CD14-positive monocyte (primary cell): ENCODE results near the gene COMT. TPM values are rescaled to one million over a fixed set of nuclear protein-coding genes. Genes with fewer than 3 reads are reported as not detected.

ENCODE experiments used
- DNase-seq, 3 donors: peaks; one replicate each; pipeline ENCODE4 v3.0.0-alpha.2; 2011 to 2022
- H2AFZ ChIP-seq: 2 replicates; pipeline ENCODE4 v1.6.0; 2012; ENCODE audit warnings: mild to moderate bottlenecking, low read depth, low read length, inconsistent platforms; ENCODE audit not compliant: insufficient read depth, poor library complexity, severe bottlenecking
- H3K27ac ChIP-seq, 2 donors: 1 replicate in 1 of 2; 2 replicates in 1 of 2; pipeline ENCODE4 v1.5.1; 2012 to 2013; ENCODE audit warnings: low read length in 2 of 2, control low read depth in 1 of 2, inconsistent platforms in 1 of 2, low read depth in 1 of 2, mild to moderate bottlenecking in 1 of 2
- H3K27me3 ChIP-seq, 2 donors: one replicate each; pipeline versions ENCODE4 v1.6.0 to v1.6.1; 2011 to 2013; ENCODE audit warnings: low read length in 2 of 2; ENCODE audit not compliant: control insufficient read depth in 2 of 2, insufficient read depth in 2 of 2
- H3K36me3 ChIP-seq, 2 donors: replicated peaks in 1 of 2; 1 replicate in 1 of 2; 2 replicates in 1 of 2; pipeline versions ENCODE4 v1.5.1 to v1.6.1; 2012 to 2013; ENCODE audit warnings: low read length in 2 of 2, control low read depth in 1 of 2, inconsistent platforms in 1 of 2, mild to moderate bottlenecking in 1 of 2; ENCODE audit not compliant: insufficient read depth in 2 of 2, control insufficient read depth in 1 of 2
- H3K4me1 ChIP-seq, 2 donors: 1 replicate in 1 of 2; 2 replicates in 1 of 2; pipeline versions ENCODE4 v1.5.1 to v1.6.1; 2012 to 2013; ENCODE audit warnings: low read length in 2 of 2, control low read depth in 1 of 2, inconsistent platforms in 1 of 2, mild to moderate bottlenecking in 1 of 2, moderate library complexity in 1 of 2; ENCODE audit not compliant: insufficient read depth in 2 of 2, control insufficient read depth in 1 of 2
- H3K4me2 ChIP-seq: replicated peaks from 2 replicates; pipeline ENCODE3; 2012; ENCODE audit warnings: low read length, moderate library complexity, mild to moderate bottlenecking; ENCODE audit not compliant: poor library complexity, severe bottlenecking; ENCODE audit errors: extremely low read depth
- H3K4me3 ChIP-seq, 3 experiments: fragments of 200-600 bp in 1 of 3; sonication (generic) in 1 of 3; replicated peaks in 1 of 3; 1 replicate in 2 of 3; 2 replicates in 1 of 3; pipeline ENCODE4 v1.5.1; 2011 to 2013; ENCODE audit warnings: low read length in 3 of 3, mild to moderate bottlenecking in 3 of 3, control low read depth in 2 of 3, low read depth in 2 of 3, inconsistent platforms in 1 of 3, moderate library complexity in 1 of 3
- H3K79me2 ChIP-seq: 2 replicates; pipeline ENCODE4 v1.6.0; 2012; ENCODE audit warnings: mild to moderate bottlenecking, control low read depth, inconsistent platforms, low read length, moderate library complexity; ENCODE audit not compliant: insufficient read depth
- H3K9ac ChIP-seq: 2 replicates; pipeline ENCODE4 v1.6.0; 2017; ENCODE audit warnings: low read length, mild to moderate bottlenecking; ENCODE audit not compliant: insufficient read depth, poor library complexity, severe bottlenecking
- H3K9me3 ChIP-seq, 2 donors: replicated peaks in 1 of 2; 1 replicate in 1 of 2; 2 replicates in 1 of 2; pipeline versions ENCODE4 v1.5.1 to v1.6.1; 2012 to 2013; ENCODE audit warnings: low read length in 2 of 2, control low read depth in 1 of 2; ENCODE audit not compliant: control insufficient read depth in 1 of 2, insufficient read depth in 1 of 2
- H4K20me1 ChIP-seq: 2 replicates; pipeline ENCODE4 v1.6.0; 2012; ENCODE audit warnings: mild to moderate bottlenecking, low read length, control low read depth, moderate library complexity; ENCODE audit not compliant: insufficient read depth
- H3K27ac Mint-ChIP-seq, 7 donors: one replicate each; pipeline ENCODE4 v1.8.0; 2020; ENCODE audit warnings: mild to moderate bottlenecking in 7 of 7, mixed read lengths in 7 of 7, moderate library complexity in 6 of 7, inconsistent platforms in 2 of 7
- H3K27me3 Mint-ChIP-seq, 3 donors: one replicate each; pipeline ENCODE4 v1.8.0; 2021 to 2022; ENCODE audit warnings: low read depth in 3 of 3, mild to moderate bottlenecking in 3 of 3, mixed read lengths in 3 of 3, moderate library complexity in 3 of 3, inconsistent platforms in 1 of 3
- H3K36me3 Mint-ChIP-seq, 2 donors: one replicate each; pipeline ENCODE4 v1.8.0; 2020; ENCODE audit warnings: mixed read lengths in 2 of 2, inconsistent platforms in 1 of 2, mild to moderate bottlenecking in 1 of 2
- H3K4me1 Mint-ChIP-seq: one replicate; pipeline ENCODE4 v1.8.0; 2020; ENCODE audit warnings: mild to moderate bottlenecking, mixed read lengths
- H3K4me3 Mint-ChIP-seq, 2 donors: one replicate each; pipeline ENCODE4 v1.8.0; 2020; ENCODE audit warnings: mild to moderate bottlenecking in 2 of 2, mixed read lengths in 2 of 2, moderate library complexity in 1 of 2
- H3K9me3 Mint-ChIP-seq, 7 donors: one replicate each; pipeline ENCODE4 v1.8.0; 2020 to 2022; ENCODE audit warnings: mixed read lengths in 7 of 7, mild to moderate bottlenecking in 6 of 7, moderate library complexity in 6 of 7, inconsistent platforms in 2 of 7
- WGBS: methylation state at CpG from one replicate; pipeline ENCODE4 v1.1.5; 2013; ENCODE audit warnings: missing lambda C conversion rate; ENCODE audit not compliant: insufficient coverage; 5-methylcytosine and 5-hydroxymethylcytosine counted together
- intact Hi-C, 2 donors: fragments of 100-400 bp; cut with micrococcal nuclease; formaldehyde crosslinking; loops; one replicate each; pipeline versions ENCODE4 v1.15.0 to v1.15.1; 2023
- polyA plus RNA-seq, 3 donors: library from polyadenylated mRNA; depleted of rRNA in 1 of 3; unstranded in 2 of 3; stranded (reverse) in 1 of 3; fragments of 300-500 nt in 2 of 3; fragments of >200 nt in 1 of 3; fragmentation: Illumina TruSeq in 2 of 3; gene quantifications; 1 replicate in 2 of 3; 2 replicates in 1 of 3; pipeline ENCODE4 v1.2.3, GENCODE V29; 2012 to 2021
- TF ChIP-seq, protein P1 (sequence below): fragments of 200-600 bp; IDR thresholded peaks from one replicate; pipeline ENCODE4 v1.8.0; 2022; ENCODE audit warnings: antibody characterized with exemption, mild to moderate bottlenecking

Gene COMT
- polyA plus RNA-seq, 3 donors: 314 to 400 (median 329) TPM

DNA sequence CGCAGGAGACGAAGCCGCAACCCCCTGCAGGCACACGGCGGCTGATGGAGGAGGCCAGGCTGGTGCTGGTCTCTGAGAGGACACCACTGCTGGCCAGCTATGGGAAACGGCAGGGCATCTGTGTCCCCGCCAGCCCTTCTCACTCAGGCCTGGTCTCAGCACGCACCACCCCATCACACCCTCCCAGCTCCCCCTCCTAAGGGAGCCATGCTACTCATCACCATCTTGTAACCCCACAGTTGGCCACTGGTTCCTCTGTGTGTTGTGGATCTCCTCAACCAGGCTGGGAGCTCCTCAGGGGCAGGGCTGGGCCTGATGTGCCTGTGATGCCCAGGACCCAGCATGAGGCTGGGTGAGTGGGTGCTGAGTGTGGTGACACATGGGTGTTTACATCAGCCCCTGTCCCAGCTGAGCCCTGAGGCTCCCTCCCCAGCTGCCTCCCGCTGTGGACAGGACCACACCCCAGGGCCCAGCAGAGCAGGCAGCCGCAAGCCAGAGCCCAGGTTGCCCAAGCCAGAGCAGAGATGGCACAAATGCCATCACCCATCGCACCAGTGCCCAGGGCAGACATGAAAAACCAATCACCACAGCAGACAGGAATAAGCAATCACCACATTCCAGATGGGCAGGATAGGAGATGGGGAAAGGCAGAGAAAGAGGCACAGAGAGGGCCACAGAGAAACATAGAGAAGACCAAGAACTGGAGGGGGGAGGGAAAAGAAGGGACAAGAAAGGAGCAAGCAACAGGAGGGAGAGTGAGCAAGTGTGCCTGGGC, 66.8 kb downstream of the COMT start:
- Mint-ChIP-seq H3K36me3 (no peaks in the 10 kb centered on the region), H3K27me3 (peaks cover 1 to 4% (median 3%) of the 10 kb centered on the region in 3 donors), H3K4me3 (no peak overlapping the region), H3K4me1 (no peaks in the 10 kb centered on the region), H3K27ac (no peak overlapping the region), H3K9me3 (peaks cover 11 to 14% (median 12%) of the 10 kb centered on the region in 7 donors)
- Histone ChIP-seq H2AFZ (no peak overlapping the region), H3K4me3 (no peak overlapping the region), H3K4me1 (no peaks in the 10 kb centered on the region), H3K9ac (no peak overlapping the region), H3K27ac (no peak overlapping the region), H4K20me1 (no peaks in the 10 kb centered on the region), H3K9me3 (peaks cover 3 to 12% of the 10 kb centered on the region in 2 donors), H3K27me3 (no peaks in the 10 kb centered on the region), H3K79me2 (no peaks in the 10 kb centered on the region), H3K4me2 (no peak overlapping the region), H3K36me3 (no peaks in the 10 kb centered on the region)
- no peak for DNase-seq
- TF ChIP-seq, protein P1, sequence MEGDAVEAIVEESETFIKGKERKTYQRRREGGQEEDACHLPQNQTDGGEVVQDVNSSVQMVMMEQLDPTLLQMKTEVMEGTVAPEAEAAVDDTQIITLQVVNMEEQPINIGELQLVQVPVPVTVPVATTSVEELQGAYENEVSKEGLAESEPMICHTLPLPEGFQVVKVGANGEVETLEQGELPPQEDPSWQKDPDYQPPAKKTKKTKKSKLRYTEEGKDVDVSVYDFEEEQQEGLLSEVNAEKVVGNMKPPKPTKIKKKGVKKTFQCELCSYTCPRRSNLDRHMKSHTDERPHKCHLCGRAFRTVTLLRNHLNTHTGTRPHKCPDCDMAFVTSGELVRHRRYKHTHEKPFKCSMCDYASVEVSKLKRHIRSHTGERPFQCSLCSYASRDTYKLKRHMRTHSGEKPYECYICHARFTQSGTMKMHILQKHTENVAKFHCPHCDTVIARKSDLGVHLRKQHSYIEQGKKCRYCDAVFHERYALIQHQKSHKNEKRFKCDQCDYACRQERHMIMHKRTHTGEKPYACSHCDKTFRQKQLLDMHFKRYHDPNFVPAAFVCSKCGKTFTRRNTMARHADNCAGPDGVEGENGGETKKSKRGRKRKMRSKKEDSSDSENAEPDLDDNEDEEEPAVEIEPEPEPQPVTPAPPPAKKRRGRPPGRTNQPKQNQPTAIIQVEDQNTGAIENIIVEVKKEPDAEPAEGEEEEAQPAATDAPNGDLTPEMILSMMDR: no peak
- 96% methylated on average over 9 of the region's 11 CpGs for WGBS
- intact Hi-C loops: no loop called here

DNA sequence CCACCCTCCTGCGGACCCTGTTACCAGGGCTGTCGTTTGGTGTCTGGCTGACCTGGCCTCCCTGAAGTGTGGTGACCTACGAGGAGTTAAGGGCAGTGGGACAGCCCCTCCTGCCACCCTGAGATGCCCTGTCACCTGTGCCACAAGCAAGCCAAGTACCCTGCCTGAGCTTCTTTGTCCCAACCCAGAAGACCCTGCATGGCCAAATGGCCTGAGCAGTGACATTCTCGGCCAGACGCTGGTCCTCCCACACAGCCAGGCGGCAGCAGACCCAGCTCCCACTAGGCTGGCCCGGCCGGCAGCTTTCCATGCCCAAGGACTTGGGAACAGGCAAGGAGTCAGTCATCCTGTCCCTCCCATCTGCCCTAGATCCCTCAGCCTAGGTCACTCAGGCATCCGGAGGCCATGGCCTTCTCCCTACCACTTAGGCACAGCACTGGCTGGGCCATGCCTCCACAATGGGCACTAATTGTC, 67.5 kb downstream of the COMT start:
- Histone ChIP-seq H4K20me1 (no peaks in the 10 kb centered on the region), H3K27me3 (no peaks in the 10 kb centered on the region), H3K9me3 (peaks cover 3 to 6% of the 10 kb centered on the region in 2 donors), H3K4me1 (no peaks in the 10 kb centered on the region), H3K27ac (no peak overlapping the region), H3K4me2 (no peak overlapping the region), H3K36me3 (no peaks in the 10 kb centered on the region), H3K4me3 (no peak overlapping the region), H2AFZ (no peak overlapping the region), H3K79me2 (no peaks in the 10 kb centered on the region), H3K9ac (no peak overlapping the region)
- TF ChIP-seq, protein P1: no peak
- Mint-ChIP-seq H3K4me3 (no peak overlapping the region), H3K27me3 (peaks cover 3 to 11% (median 8%) of the 10 kb centered on the region in 3 donors), H3K9me3 (peaks cover 5 to 8% (median 6%) of the 10 kb centered on the region in 7 donors), H3K36me3 (no peaks in the 10 kb centered on the region), H3K27ac (no peak overlapping the region), H3K4me1 (no peaks in the 10 kb centered on the region)
- no peak for DNase-seq
- intact Hi-C loops: no loop called here
- WGBS: 96% methylated on average over 8 of the region's 9 CpGs
